ENCODE measurements around the gene SCNN1G. TPM values are rescaled to one million over a fixed set of nuclear protein-coding genes. Genes with fewer than 3 reads are reported as not detected.

The SCNN1G gene
- total and polyA plus RNA-seq, 2 of the 4 experiments (the other 2 are of a cell fraction) = not detected

DNA sequence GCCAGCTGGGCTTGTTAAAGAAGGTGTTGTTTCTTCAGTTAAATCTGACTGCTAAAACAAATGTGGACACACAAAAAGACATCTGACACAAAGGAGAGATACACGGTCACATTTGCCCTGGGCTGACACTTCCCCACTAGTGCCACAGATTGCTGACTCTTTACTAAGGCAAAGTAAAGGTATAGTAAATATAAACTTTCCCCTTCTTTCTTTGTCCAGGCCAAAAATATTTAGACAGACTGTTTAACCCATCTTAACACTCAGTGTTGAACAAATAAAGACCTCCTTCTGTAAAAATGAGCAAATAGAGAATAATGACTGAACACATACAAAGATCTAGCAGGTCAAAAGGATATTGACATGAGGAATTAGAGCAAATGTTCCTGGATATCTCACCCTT is 58.4 kb downstream of the SCNN1G start:
- no peak overlapping the region for H3K56ac ChIP-seq (ENCODE audit: extremely low read depth, insufficient read depth, low read length)
- H3K23ac ChIP-seq (ENCODE audit: low read depth, low read length) = no peak overlapping the region
- no peaks in the 10 kb centered on the region for H4K20me1 ChIP-seq (ENCODE audit: insufficient read depth, low read length)
- H4K5ac ChIP-seq (ENCODE audit: low read depth, low read length) = no peak overlapping the region
- no peak overlapping the region for H4K91ac ChIP-seq (ENCODE audit: insufficient read depth, low read depth, low read length)
- no peak overlapping the region for H3K4me2 ChIP-seq (ENCODE audit: low read depth, low read length)
- no peaks in the 10 kb centered on the region for H3K4me1 ChIP-seq (ENCODE audit: control insufficient read depth, insufficient read depth, low read length)
- WGBS, 2 experiments (ENCODE audit: extremely low coverage in 2 of 2, insufficient read length in 1 of 2) = no CpG with 5 or more reads among the region's 1 CpG
- intact Hi-C loops (cut with micrococcal nuclease) (no loop called here), dilution Hi-C loops (cut with HindIII; ENCODE audit: low sequenced_read_pairs, unreplicated experiment) (no loop called here), in situ Hi-C loops (cut with MboI; ENCODE audit: low sequenced_read_pairs) (no loop called here)
- no peak overlapping the region for H3K18ac ChIP-seq (ENCODE audit: low read depth, low read length)
- no peak overlapping the region for H2BK120ac ChIP-seq (ENCODE audit: low read depth, low read length)
- H2AK9ac ChIP-seq (replicated peaks; ENCODE audit: low read depth, low read length, poor library complexity) = no peak overlapping the region
- H2AFZ ChIP-seq (replicated peaks; ENCODE audit: low read length, poor library complexity) = no peak overlapping the region
- no peak overlapping the region for H2BK20ac ChIP-seq (ENCODE audit: low read depth, low read length)
- no peak overlapping the region for H3K9ac ChIP-seq (ENCODE audit: low read depth, low read length)
- no TSS peak for BruUV-seq (replicated peaks)
- no peak overlapping the region for H3K27ac ChIP-seq (ENCODE audit: insufficient read depth, low read length)
- no peak for DNase-seq
- H3K14ac ChIP-seq (replicated peaks; ENCODE audit: low read depth, low read length) = no peak overlapping the region
- H2AK5ac ChIP-seq (ENCODE audit: low read depth, low read length) = no peak overlapping the region
- H3K9me1 ChIP-seq (ENCODE audit: insufficient read depth, low read length) = no peaks in the 10 kb centered on the region
- H3K4ac ChIP-seq (ENCODE audit: low read depth, low read length) = no peak overlapping the region
- no peak overlapping the region for H2BK5ac ChIP-seq (ENCODE audit: low read depth, low read length, poor library complexity, severe bottlenecking)
- ChIA-PET CTCF (no interaction called here), POLR2A (ENCODE audit: unreplicated experiment) (no interaction called here)
- no peaks in the 10 kb centered on the region for H3K9me3 ChIP-seq (ENCODE audit: control insufficient read depth, insufficient read depth, low read length)
- H2BK15ac ChIP-seq (ENCODE audit: low read depth, low read length) = no peak overlapping the region
- H3K79me1 ChIP-seq (ENCODE audit: low read depth in 1 of 2, low read length in 2 of 2) = no peaks in the 10 kb centered on the region
- no peak overlapping the region for H3K4me3 ChIP-seq (ENCODE audit: insufficient read depth, low read depth, low read length)
- H3K27me3 ChIP-seq (ENCODE audit: control insufficient read depth, insufficient read depth, low read length) = no peaks in the 10 kb centered on the region
- ATAC-seq (ENCODE audit: low read depth) = no peak
- TF ChIP-seq CEBPB (IDR thresholded peaks at IDR 0.05; ENCODE audit: low read depth, low read length) (no peak), RFX5 (IDR thresholded peaks at IDR 0.05; ENCODE audit: low read depth, low read length) (no peak)
- H3K36me3 ChIP-seq (ENCODE audit: control insufficient read depth, insufficient read depth, low read length) = no peaks in the 10 kb centered on the region
- no peak overlapping the region for H4K8ac ChIP-seq (ENCODE audit: low read depth in 2 of 2, low read length in 2 of 2)

Data from IMR-90 (cell line).